NB4 (cell line): ENCODE data around the gene RSL1D1.

Source experiments
- DNase-seq: peaks from one replicate; pipeline ENCODE4 v3.0.0; 2010; ENCODE audit warnings: low read depth
- H3K4me3 ChIP-seq: one replicate; pipeline ENCODE4 v1.5.1; 2011; ENCODE audit warnings: mild to moderate bottlenecking, low read depth, low read length, moderate library complexity
- MYC ChIP-seq: IDR thresholded peaks from 2 replicates; pipeline ENCODE4 v1.6.1; 2011; ENCODE audit warnings: low read depth, low read length
- POLR2A ChIP-seq: IDR thresholded peaks from 2 replicates; pipeline ENCODE4 v1.6.1; 2011; ENCODE audit warnings: mild to moderate bottlenecking; ENCODE audit not compliant: insufficient read length; ENCODE audit errors: extremely low read depth
- TF ChIP-seq, protein P1 (sequence below): IDR thresholded peaks from one replicate; pipeline ENCODE4 v1.5.1; 2012; ENCODE audit warnings: low read depth, low read length
- TF ChIP-seq, protein P2 (sequence below): IDR thresholded peaks from 2 replicates; pipeline ENCODE4 v1.6.1; 2011; ENCODE audit warnings: low read depth, low read length

The RSL1D1 gene

DNA sequence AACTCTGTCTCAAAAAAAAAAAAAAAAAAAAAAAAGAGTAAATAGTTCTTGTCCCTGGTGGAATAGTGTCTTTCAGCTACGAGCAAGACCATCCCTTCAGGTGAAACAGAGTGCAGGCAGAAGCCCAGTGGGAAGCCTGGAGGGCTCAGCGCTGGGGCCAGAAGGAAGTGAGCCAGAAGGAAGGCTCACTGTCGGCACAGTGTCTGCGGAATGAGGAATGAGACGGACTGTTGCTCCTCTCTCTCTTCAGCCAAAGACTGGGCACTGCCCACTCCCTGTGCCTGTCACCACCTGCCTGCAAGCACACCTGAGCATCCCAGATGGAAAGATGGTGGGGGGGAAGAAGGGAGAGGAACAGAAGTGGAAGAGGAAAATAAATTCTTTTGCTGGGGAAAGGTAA is 7.5 kb downstream of the RSL1D1 start:
- DNase-seq, result no peak
- no peak overlapping the region for H3K4me3 ChIP-seq
- no peak for TF ChIP-seq MYC
- TF ChIP-seq, protein P1, sequence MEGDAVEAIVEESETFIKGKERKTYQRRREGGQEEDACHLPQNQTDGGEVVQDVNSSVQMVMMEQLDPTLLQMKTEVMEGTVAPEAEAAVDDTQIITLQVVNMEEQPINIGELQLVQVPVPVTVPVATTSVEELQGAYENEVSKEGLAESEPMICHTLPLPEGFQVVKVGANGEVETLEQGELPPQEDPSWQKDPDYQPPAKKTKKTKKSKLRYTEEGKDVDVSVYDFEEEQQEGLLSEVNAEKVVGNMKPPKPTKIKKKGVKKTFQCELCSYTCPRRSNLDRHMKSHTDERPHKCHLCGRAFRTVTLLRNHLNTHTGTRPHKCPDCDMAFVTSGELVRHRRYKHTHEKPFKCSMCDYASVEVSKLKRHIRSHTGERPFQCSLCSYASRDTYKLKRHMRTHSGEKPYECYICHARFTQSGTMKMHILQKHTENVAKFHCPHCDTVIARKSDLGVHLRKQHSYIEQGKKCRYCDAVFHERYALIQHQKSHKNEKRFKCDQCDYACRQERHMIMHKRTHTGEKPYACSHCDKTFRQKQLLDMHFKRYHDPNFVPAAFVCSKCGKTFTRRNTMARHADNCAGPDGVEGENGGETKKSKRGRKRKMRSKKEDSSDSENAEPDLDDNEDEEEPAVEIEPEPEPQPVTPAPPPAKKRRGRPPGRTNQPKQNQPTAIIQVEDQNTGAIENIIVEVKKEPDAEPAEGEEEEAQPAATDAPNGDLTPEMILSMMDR, result no peak
- TF ChIP-seq POLR2A, result no peak
- TF ChIP-seq, protein P2, sequence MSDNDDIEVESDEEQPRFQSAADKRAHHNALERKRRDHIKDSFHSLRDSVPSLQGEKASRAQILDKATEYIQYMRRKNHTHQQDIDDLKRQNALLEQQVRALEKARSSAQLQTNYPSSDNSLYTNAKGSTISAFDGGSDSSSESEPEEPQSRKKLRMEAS, result no peak

DNA sequence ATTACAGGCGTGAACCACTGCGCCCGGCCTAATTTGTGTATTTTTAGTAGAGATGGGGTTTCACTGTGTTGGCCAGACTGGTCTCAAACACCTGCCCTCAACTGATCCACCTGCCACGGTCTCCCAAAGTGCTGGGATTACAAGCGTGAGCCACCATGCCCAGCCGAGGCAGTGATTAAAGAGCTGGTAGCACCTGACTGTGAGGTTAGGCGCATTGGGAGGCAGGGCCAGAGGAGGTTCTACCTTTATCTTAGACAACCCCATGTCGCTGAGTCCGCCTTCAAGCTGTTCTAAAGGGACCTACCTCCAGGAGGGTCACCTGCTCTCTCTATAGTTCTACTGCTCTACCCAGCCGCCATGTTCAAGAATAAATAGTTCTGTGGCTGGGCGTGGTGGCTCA is 8.1 kb downstream of the RSL1D1 start:
- no peak for DNase-seq
- no peak for TF ChIP-seq POLR2A
- no peak for TF ChIP-seq MYC
- TF ChIP-seq, protein P2, result no peak
- TF ChIP-seq, protein P1, result no peak
- H3K4me3 ChIP-seq, result no peak overlapping the region

DNA sequence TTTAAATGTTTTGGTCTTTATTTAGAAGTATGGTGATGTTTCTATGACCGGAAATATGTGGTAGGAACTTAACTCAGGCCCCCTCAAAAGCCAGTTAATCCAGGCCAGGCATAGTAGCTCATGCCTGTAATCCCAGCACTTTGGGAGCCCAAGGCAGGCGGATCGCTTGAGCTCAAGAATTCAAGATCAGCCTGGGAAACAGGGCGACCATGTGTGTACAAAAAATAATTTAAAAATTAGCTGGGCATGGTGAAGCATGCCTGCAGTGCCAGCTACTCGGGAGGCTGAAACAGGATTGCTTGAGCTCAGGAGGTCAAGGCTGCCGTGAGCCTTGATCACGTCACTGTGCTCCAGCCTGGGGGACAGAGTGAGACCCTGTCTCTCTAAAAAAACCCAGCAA is 10.3 kb downstream of the RSL1D1 start:
- DNase-seq, result no peak

DNA sequence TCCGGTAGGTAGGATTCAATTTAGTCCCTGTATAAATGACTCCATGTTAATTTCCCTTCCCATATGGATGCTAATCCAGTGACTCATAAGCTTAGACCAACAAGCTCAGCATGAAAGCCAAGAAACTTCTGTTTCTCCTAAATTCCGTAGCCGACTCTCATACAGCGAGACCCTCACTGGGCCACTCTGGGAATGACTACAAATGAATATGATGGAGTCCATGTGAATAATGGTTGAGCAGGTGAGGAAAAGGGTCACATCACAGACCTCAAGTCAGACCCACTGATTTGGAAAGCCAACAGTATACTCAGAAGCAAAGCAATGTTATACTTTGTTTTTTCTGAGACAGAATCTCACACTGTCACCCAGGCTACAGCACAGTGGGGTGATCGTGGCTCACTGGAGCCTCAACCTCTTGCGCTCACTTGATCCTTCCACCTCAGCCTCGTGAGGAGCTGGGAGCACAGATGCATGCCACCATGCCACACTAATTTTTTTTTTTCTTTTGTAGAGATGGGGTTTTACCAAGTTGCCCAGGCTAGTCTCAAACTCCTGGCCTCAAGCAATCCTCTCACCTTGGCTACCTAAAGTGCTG is 14.6 kb downstream of the RSL1D1 start:
- H3K4me3 ChIP-seq, result no peak overlapping the region
- TF ChIP-seq MYC (no peak), POLR2A (no peak)
- TF ChIP-seq, protein P2, result no peak
- TF ChIP-seq, protein P1, result no peak
- no peak for DNase-seq

More for the DNA sequence above, 10.3 kb downstream of the RSL1D1 start:
- TF ChIP-seq, protein P2, result no peak
- TF ChIP-seq POLR2A (no peak), MYC (no peak)
- TF ChIP-seq, protein P1, result no peak
- H3K4me3 ChIP-seq, result no peak overlapping the region

DNA sequence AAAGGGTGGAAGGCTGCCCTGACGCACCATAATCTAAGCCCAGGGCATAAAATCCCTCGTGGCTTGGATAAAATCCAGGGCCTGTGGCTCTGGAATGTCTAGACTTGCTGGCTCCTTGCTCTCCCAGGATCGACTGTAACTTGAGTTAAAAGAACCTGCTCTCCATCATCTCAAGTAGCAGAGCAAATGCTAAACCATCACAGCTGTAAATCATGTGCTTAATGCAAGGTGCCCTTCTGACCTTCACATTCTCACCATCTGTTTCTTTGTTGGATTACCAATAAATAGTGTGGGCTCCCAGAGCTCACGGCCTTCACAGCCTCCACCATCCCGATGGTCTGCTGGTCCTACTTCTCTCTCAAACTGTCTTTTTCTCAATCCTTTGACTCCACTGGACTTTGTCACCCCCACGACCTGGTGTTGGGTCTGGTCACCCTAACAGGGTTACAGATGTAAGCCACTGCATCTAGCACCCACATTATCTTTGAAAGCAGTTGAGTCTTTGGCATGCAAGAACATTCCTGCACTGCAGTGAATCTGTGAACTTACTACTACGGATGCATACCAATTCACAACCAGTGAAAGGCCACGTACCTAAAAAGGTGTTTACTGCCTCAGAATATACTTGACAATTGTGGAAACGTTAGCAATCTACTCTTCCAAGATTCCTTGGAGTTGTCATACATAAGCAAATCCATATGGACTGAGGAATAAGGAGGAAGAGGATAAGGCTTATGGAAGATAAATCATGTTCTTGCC is 15.3 kb downstream of the RSL1D1 start:
- DNase-seq, result no peak
- TF ChIP-seq POLR2A (peak; percentile 14), MYC (no peak)
- TF ChIP-seq, protein P1, result no peak
- TF ChIP-seq, protein P2, result no peak
- H3K4me3 ChIP-seq, result no peak overlapping the region
